CD14-positive monocyte (primary cell): ENCODE measurements around the gene TLCD3B. TPM values are rescaled to one million over a fixed set of nuclear protein-coding genes. Genes with fewer than 3 reads are reported as not detected.
A peak's percentile ranks its signal among the peaks of the same experiment; 100 is the strongest.

ENCODE experiments used
- DNase-seq, 3 donors: peaks; one replicate each; pipeline ENCODE4 v3.0.0-alpha.2; 2011 to 2022
- H2AFZ ChIP-seq: 2 replicates; pipeline ENCODE4 v1.6.0; 2012; ENCODE audit warnings: mild to moderate bottlenecking, low read depth, low read length, inconsistent platforms; ENCODE audit not compliant: insufficient read depth, poor library complexity, severe bottlenecking
- H3K27ac ChIP-seq, 2 donors: 1 replicate in 1 of 2; 2 replicates in 1 of 2; pipeline ENCODE4 v1.5.1; 2012 to 2013; ENCODE audit warnings: low read length in 2 of 2, control low read depth in 1 of 2, inconsistent platforms in 1 of 2, low read depth in 1 of 2, mild to moderate bottlenecking in 1 of 2
- H3K27me3 ChIP-seq, 2 donors: one replicate each; pipeline versions ENCODE4 v1.6.0 to v1.6.1; 2011 to 2013; ENCODE audit warnings: low read length in 2 of 2; ENCODE audit not compliant: control insufficient read depth in 2 of 2, insufficient read depth in 2 of 2
- H3K36me3 ChIP-seq, 2 donors: replicated peaks in 1 of 2; 1 replicate in 1 of 2; 2 replicates in 1 of 2; pipeline versions ENCODE4 v1.5.1 to v1.6.1; 2012 to 2013; ENCODE audit warnings: low read length in 2 of 2, control low read depth in 1 of 2, inconsistent platforms in 1 of 2, mild to moderate bottlenecking in 1 of 2; ENCODE audit not compliant: insufficient read depth in 2 of 2, control insufficient read depth in 1 of 2
- H3K4me1 ChIP-seq, 2 donors: 1 replicate in 1 of 2; 2 replicates in 1 of 2; pipeline versions ENCODE4 v1.5.1 to v1.6.1; 2012 to 2013; ENCODE audit warnings: low read length in 2 of 2, control low read depth in 1 of 2, inconsistent platforms in 1 of 2, mild to moderate bottlenecking in 1 of 2, moderate library complexity in 1 of 2; ENCODE audit not compliant: insufficient read depth in 2 of 2, control insufficient read depth in 1 of 2
- H3K4me2 ChIP-seq: replicated peaks from 2 replicates; pipeline ENCODE3; 2012; ENCODE audit warnings: low read length, moderate library complexity, mild to moderate bottlenecking; ENCODE audit not compliant: poor library complexity, severe bottlenecking; ENCODE audit errors: extremely low read depth
- H3K4me3 ChIP-seq, 3 experiments: fragments of 200-600 bp in 1 of 3; sonication (generic) in 1 of 3; replicated peaks in 1 of 3; 1 replicate in 2 of 3; 2 replicates in 1 of 3; pipeline ENCODE4 v1.5.1; 2011 to 2013; ENCODE audit warnings: low read length in 3 of 3, mild to moderate bottlenecking in 3 of 3, control low read depth in 2 of 3, low read depth in 2 of 3, inconsistent platforms in 1 of 3, moderate library complexity in 1 of 3
- H3K79me2 ChIP-seq: 2 replicates; pipeline ENCODE4 v1.6.0; 2012; ENCODE audit warnings: mild to moderate bottlenecking, control low read depth, inconsistent platforms, low read length, moderate library complexity; ENCODE audit not compliant: insufficient read depth
- H3K9ac ChIP-seq: 2 replicates; pipeline ENCODE4 v1.6.0; 2017; ENCODE audit warnings: low read length, mild to moderate bottlenecking; ENCODE audit not compliant: insufficient read depth, poor library complexity, severe bottlenecking
- H3K9me3 ChIP-seq, 2 donors: replicated peaks in 1 of 2; 1 replicate in 1 of 2; 2 replicates in 1 of 2; pipeline versions ENCODE4 v1.5.1 to v1.6.1; 2012 to 2013; ENCODE audit warnings: low read length in 2 of 2, control low read depth in 1 of 2; ENCODE audit not compliant: control insufficient read depth in 1 of 2, insufficient read depth in 1 of 2
- H4K20me1 ChIP-seq: 2 replicates; pipeline ENCODE4 v1.6.0; 2012; ENCODE audit warnings: mild to moderate bottlenecking, low read length, control low read depth, moderate library complexity; ENCODE audit not compliant: insufficient read depth
- H3K27ac Mint-ChIP-seq, 7 donors: one replicate each; pipeline ENCODE4 v1.8.0; 2020; ENCODE audit warnings: mild to moderate bottlenecking in 7 of 7, mixed read lengths in 7 of 7, moderate library complexity in 6 of 7, inconsistent platforms in 2 of 7
- H3K27me3 Mint-ChIP-seq, 3 donors: one replicate each; pipeline ENCODE4 v1.8.0; 2021 to 2022; ENCODE audit warnings: low read depth in 3 of 3, mild to moderate bottlenecking in 3 of 3, mixed read lengths in 3 of 3, moderate library complexity in 3 of 3, inconsistent platforms in 1 of 3
- H3K36me3 Mint-ChIP-seq, 2 donors: one replicate each; pipeline ENCODE4 v1.8.0; 2020; ENCODE audit warnings: mixed read lengths in 2 of 2, inconsistent platforms in 1 of 2, mild to moderate bottlenecking in 1 of 2
- H3K4me1 Mint-ChIP-seq: one replicate; pipeline ENCODE4 v1.8.0; 2020; ENCODE audit warnings: mild to moderate bottlenecking, mixed read lengths
- H3K4me3 Mint-ChIP-seq, 2 donors: one replicate each; pipeline ENCODE4 v1.8.0; 2020; ENCODE audit warnings: mild to moderate bottlenecking in 2 of 2, mixed read lengths in 2 of 2, moderate library complexity in 1 of 2
- H3K9me3 Mint-ChIP-seq, 7 donors: one replicate each; pipeline ENCODE4 v1.8.0; 2020 to 2022; ENCODE audit warnings: mixed read lengths in 7 of 7, mild to moderate bottlenecking in 6 of 7, moderate library complexity in 6 of 7, inconsistent platforms in 2 of 7
- WGBS: methylation state at CpG from one replicate; pipeline ENCODE4 v1.1.5; 2013; ENCODE audit warnings: missing lambda C conversion rate; ENCODE audit not compliant: insufficient coverage; 5-methylcytosine and 5-hydroxymethylcytosine counted together
- intact Hi-C, 2 donors: fragments of 100-400 bp; cut with micrococcal nuclease; formaldehyde crosslinking; loops; one replicate each; pipeline versions ENCODE4 v1.15.0 to v1.15.1; 2023
- polyA plus RNA-seq, 3 donors: library from polyadenylated mRNA; depleted of rRNA in 1 of 3; unstranded in 2 of 3; stranded (reverse) in 1 of 3; fragments of 300-500 nt in 2 of 3; fragments of >200 nt in 1 of 3; fragmentation: Illumina TruSeq in 2 of 3; gene quantifications; 1 replicate in 2 of 3; 2 replicates in 1 of 3; pipeline ENCODE4 v1.2.3, GENCODE V29; 2012 to 2021
- TF ChIP-seq, protein P1 (sequence below): fragments of 200-600 bp; IDR thresholded peaks from one replicate; pipeline ENCODE4 v1.8.0; 2022; ENCODE audit warnings: antibody characterized with exemption, mild to moderate bottlenecking

TLCD3B gene
- polyA plus RNA-seq, 3 donors = not detected

DNA sequence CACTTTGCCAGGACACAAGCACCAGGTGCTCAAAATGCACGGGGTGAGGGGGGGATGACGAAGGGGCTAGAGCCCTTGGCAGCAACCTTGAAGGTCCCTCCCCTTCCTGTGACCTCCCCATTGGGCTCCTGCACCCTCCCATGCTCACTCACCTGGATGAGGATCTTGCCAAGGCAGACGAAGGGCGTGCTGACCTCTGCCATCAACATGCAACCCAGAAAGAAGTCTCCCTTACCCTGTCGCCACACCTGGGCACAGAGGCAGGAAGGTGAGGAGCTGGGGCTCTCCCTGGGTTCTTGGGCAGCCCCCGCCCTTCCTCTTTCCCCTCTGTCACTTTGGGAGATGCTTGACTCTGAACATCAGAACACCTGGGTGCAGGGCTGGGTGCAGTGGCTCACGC is 5.5 kb downstream of the TLCD3B start:
- Histone ChIP-seq H3K79me2 (no peaks in the 10 kb centered on the region), H3K27me3 (peaks cover 17 to 38% of the 10 kb centered on the region in 2 donors), H4K20me1 (no peaks in the 10 kb centered on the region), H3K9me3 (no peaks in the 10 kb centered on the region), H3K4me3 (no peak overlapping the region), H2AFZ (no peak overlapping the region), H3K4me1 (peaks cover 11 to 14% of the 10 kb centered on the region in 2 donors), H3K36me3 (no peaks in the 10 kb centered on the region), H3K9ac (no peak overlapping the region), H3K27ac (no peak overlapping the region), H3K4me2 (no peak overlapping the region)
- peaks cover 37 to 47% (median 44%) of the 10 kb centered on the region in 3 donors for H3K27me3 Mint-ChIP-seq
- H3K36me3 Mint-ChIP-seq = no peaks in the 10 kb centered on the region
- no peak for DNase-seq
- WGBS = 80% methylated on average over 4 of the region's 7 CpGs
- intact Hi-C loops = loop anchor here in 1 of 2 donors (10.0 kb wide), 2 partner anchors 81 to 331 kb away; no protein-coding TSS in a partner anchor
- no peak overlapping the region for H3K4me3 Mint-ChIP-seq
- H3K27ac Mint-ChIP-seq = peak overlapping the region in 1 of 7 donors; percentile 50
- peaks cover 0 to 6% (median 5%) of the 10 kb centered on the region in 7 donors for H3K9me3 Mint-ChIP-seq
- TF ChIP-seq, protein P1, sequence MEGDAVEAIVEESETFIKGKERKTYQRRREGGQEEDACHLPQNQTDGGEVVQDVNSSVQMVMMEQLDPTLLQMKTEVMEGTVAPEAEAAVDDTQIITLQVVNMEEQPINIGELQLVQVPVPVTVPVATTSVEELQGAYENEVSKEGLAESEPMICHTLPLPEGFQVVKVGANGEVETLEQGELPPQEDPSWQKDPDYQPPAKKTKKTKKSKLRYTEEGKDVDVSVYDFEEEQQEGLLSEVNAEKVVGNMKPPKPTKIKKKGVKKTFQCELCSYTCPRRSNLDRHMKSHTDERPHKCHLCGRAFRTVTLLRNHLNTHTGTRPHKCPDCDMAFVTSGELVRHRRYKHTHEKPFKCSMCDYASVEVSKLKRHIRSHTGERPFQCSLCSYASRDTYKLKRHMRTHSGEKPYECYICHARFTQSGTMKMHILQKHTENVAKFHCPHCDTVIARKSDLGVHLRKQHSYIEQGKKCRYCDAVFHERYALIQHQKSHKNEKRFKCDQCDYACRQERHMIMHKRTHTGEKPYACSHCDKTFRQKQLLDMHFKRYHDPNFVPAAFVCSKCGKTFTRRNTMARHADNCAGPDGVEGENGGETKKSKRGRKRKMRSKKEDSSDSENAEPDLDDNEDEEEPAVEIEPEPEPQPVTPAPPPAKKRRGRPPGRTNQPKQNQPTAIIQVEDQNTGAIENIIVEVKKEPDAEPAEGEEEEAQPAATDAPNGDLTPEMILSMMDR = no peak
- H3K4me1 Mint-ChIP-seq = peaks cover 13% of the 10 kb centered on the region

DNA sequence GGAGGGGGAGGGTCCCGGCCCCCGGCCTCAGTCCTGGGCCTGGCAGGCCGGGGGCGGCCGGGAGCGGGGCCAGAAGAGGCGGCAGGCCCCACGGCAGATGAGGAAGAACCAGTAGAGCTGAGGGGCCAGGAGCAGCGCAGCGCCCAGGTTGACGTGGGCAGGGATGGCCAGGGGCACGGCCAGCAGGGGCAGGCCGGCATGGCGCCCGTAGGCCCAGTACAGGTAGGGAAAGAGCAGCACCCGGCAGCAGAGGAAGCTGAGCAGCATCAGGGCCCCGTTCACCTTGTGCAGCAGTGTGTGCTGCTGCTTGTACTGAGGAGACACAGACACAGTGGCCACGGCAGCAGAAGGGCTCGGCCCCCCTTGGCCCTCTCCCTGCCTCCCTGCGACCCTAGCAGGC is 5.9 kb downstream of the TLCD3B start:
- H3K27me3 ChIP-seq = peaks cover 14 to 34% of the 10 kb centered on the region in 2 donors
- 82% methylated on average over 16 of the region's 20 CpGs for WGBS
- H3K4me2 ChIP-seq = no peak overlapping the region
- no peak overlapping the region for H3K27ac Mint-ChIP-seq
- intact Hi-C loops = loop anchor here in 1 of 2 donors (10.0 kb wide), 2 partner anchors 80 to 330 kb away; no protein-coding TSS in a partner anchor
- H3K36me3 Mint-ChIP-seq = no peaks in the 10 kb centered on the region
- no peaks in the 10 kb centered on the region for H3K36me3 ChIP-seq
- H3K4me3 ChIP-seq = no peak overlapping the region
- H3K4me1 Mint-ChIP-seq = peaks cover 14% of the 10 kb centered on the region
- peaks cover 0 to 6% (median 5%) of the 10 kb centered on the region in 7 donors for H3K9me3 Mint-ChIP-seq
- H4K20me1 ChIP-seq = no peaks in the 10 kb centered on the region
- H3K4me3 Mint-ChIP-seq = no peak overlapping the region
- H3K27me3 Mint-ChIP-seq = peaks cover 34 to 47% (median 41%) of the 10 kb centered on the region in 3 donors
- no peaks in the 10 kb centered on the region for H3K9me3 ChIP-seq
- H3K4me1 ChIP-seq = peaks cover 11 to 15% of the 10 kb centered on the region in 2 donors
- no peak overlapping the region for H3K27ac ChIP-seq
- H2AFZ ChIP-seq = no peak overlapping the region
- H3K9ac ChIP-seq = no peak overlapping the region
- TF ChIP-seq, protein P1 = no peak
- H3K79me2 ChIP-seq = no peaks in the 10 kb centered on the region
- no peak for DNase-seq
